ENCODE measurements around the gene PHETA2.

The PHETA2 gene

DNA sequence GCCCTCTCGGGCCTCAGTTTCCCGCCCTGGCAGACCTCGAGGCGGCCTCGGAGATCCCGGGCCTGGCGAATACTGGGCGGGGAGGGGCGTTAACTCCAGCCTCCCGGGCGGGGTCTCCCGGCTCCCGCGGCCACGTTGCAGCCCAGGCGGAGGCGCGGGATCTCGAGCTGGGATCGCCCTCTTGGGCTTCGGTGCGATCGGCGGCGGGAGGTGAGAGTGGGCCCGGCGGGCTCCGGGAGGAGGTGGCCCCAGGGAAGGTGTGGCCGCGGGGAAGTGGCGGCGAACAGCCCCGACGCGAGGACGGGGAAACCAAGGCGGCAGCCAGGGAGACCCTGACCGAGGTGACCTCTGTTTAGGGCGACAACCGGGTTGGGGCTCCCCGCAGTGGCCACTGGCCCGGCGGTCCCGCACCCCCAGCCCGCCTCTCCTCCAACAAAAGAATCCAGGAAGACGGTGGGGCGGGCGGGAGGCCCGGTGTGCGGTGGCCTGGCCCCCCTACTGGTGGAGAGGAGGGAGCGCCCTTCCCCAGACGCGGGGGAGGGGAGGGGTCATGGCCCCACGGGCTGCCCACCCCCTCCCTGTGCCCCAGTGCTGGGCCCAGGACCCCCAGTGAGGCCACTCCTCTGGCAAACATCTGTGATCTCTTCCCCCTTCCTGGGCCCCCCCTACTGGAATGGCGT lies at the start of gene PHETA2:
TSS of gene PHETA2 (plus strand) at position 117 of the 680 bp plus-strand sequence. CDS start 3,046 bp downstream, outside the sequence.
- no peak for DNase-seq

- DNase-seq, result no peak
These were observed 48.6 kb upstream of the PHETA2 start for GRCh38 chr22:42025421-42025820.

- no peak for DNase-seq
These were observed 47.3 kb upstream of the PHETA2 start for GRCh38 chr22:42026705-42027104.

DNA sequence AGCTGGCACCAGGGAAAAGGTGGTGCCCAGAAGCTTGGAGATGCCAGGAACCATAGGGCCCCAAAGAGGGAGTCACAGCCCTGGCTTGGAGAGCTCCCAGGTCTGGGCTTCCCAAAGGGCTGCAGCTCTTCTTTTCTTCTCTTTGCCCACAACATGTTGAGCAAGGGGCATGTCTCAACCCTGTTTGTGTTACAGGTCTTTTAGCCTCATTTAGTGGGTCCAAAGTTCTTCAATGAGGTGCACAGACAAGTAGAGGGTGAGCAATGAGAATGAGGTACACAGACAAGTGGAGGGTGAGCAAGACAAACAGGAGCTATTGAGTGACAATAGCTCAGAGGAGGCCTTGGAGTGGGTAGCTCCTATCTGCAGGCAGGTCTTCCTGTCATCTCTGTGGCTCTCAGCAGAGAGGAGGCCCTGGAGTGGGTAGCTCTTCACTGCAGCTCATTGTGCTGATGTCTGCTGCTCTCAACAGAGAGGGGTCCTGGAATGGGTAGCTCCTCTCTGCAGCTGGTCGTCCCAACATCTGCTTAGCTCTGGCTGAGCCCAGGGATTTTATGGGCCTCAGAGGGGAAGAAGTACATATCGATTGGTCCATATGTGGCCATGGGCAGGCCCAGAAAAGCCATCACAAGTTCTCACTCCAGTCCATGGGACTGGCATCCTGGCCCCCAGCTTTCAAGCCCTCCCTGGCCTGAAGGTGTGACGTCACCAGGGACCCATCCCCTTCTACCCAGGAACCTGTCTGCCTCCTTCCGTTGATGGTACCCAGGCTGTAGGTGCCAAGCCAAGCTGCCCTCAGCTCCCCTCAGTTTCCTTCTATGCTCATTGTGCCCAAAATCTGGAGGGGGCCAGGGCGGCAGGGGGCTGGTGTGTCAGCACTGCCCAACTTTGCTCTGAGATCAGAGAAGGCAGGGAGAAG lies 40.5 kb upstream of the PHETA2 start:
- no peak for DNase-seq

- no peak for DNase-seq
These were observed 38.8 kb upstream of the PHETA2 start for GRCh38 chr22:42035256-42035655.

GRCh38 chr22:42039271-42039670 lies 34.8 kb upstream of the PHETA2 start:
- no peak for DNase-seq

GRCh38 chr22:42041784-42042183 lies 32.3 kb upstream of the PHETA2 start:
- no peak for DNase-seq

- DNase-seq, result no peak
These were observed 23.3 kb upstream of the PHETA2 start for GRCh38 chr22:42050641-42051180.

GRCh38 chr22:42052765-42053164 lies 21.3 kb upstream of the PHETA2 start:
- DNase-seq, result no peak

GRCh38 chr22:42056757-42057511 lies 17.1 kb upstream of the PHETA2 start:
- DNase-seq, result no peak

- no peak for DNase-seq
These were observed 13.6 kb upstream of the PHETA2 start for GRCh38 chr22:42060489-42060888.

DNA sequence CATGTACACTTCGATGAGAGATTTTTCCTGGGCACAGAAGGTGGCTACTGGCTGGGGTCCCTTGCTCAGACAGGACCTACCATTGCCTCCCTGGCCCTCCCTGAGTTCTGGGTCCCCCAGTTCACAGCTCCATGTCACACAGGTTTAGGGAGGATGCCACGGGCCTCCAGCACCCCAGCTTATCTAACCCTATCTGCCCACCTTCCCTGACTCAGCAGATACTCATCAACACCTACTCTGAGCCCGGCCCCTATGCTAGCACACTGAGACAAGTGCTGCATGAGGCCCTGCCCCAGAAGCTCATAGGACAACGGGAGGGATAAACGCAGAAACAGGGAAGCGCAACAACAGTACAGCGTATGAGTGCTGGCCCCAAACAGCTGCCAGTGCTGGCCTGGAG lies 13.0 kb upstream of the PHETA2 start:
- no peak for DNase-seq

- DNase-seq, result no peak
These were observed 11.4 kb upstream of the PHETA2 start for GRCh38 chr22:42062506-42063170.

DNA sequence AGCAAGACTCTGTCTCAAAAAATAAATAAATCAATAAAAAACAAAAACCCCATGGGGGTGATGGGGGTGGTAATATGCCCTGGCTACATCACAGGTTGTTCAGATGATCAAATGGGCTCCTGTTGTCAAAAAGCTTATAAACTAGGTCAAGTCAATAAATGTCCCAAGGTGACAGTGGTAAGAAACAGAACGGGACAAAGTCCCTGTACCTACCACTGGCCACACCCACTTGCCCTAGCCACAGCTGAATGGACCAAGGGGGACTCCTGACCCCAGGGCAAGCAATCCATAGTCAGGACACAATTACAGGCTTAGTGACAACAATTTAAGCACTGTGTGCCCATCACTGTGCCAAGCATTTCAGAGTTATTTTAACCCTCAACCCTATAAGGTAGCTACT lies 9.4 kb upstream of the PHETA2 start:
- no peak for DNase-seq

DNA sequence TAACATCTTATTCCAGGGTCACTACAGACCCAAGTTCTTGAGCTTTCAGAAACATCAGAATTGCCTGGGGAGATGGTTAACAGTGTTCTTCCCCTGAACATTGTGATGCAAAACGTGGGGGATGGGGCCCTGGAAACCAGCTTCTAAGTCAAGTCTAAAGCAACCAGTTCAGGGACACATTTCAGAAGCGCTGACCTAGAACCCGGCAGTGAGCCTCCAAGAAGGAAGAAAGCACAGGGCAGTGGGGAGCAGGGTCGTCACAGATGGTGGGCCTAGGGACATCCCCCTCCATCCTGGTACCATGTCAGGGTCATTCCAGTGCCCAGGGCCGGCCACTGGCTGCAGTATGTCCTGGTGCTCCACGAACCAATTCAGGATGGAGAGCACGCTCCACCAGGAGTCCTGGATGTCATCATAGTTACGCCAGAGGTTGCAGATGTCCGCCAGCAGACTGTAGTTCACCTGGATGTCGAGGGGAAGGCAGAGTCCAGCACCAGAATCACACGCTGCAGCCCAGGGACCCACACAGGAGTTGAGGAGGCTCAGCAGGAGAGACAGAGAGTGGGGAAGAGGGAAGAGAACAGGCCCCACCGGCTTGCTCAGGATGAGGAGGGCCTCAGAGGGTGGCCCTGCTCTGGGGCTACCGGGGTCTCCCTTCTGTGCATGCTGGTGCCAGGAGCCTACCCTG lies 8.5 kb upstream of the PHETA2 start:
- DNase-seq, result no peak

- DNase-seq, result no peak
These were observed 7.8 kb upstream of the PHETA2 start for GRCh38 chr22:42066126-42066761.

DNA sequence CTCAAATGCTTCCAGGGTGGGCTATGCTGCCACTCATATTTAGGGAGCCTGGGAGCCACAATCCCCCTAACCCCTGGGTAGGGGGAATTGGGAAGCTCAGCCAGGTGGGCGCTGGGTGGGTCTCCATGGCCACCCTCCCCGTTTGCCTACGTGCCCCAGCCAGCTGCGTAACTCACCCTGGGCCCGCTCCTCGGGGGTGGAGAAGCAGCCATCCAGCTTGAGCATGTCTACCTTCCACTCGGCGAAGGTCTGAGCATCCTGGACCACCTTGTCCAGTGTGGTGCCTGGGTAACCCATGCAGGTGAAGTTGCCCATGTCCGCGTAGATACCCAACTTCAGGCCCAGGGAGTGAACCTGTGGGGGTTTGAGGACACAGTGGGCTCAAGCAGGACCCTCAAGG lies 7.1 kb upstream of the PHETA2 start:
- DNase-seq, result no peak

DNA sequence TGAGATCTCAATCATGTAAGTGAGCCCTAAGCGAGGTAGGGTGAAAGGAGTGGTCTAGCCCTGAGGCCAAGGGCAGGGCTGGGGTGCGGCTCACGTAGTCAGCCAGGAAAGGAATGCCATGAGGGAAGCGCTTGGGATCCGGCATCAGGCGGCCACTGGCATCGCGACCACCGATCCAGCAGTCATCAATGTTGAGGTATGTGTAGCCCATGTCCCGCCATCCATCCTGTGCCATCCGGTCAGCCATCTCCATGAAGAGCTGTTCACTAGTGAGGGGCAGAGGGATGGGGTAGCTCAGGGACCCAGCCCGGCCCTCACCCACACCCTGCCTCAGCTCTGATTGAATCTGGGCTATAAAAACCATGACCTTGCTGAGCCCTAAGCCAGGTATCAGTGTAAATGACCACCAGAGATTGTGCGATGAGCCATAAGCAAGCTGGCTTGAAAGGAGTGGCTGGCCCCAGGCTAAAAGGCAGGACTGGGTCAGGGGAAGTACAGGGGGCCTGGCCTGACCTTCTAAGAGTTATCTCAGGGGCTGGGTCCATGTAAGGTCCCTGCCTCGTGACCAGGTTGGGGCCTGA lies 6.3 kb upstream of the PHETA2 start:
- no peak for DNase-seq

GRCh38 chr22:42068291-42068690 lies 5.8 kb upstream of the PHETA2 start:
- no peak for DNase-seq

GRCh38 chr22:42069801-42070516 lies 4.1 kb upstream of the PHETA2 start:
- DNase-seq, result no peak
